GM12878 (cell line): ENCODE data around the gene SRSF5.

Source experiments
- CTCF ChIP-seq, 3 experiments: IDR thresholded peaks in 2 of 3; conservative IDR thresholded peaks in 1 of 3; 2 replicates each; pipeline ENCODE4 v1.5.1; 2011; ENCODE audit warnings: low read depth in 3 of 3, low read length in 3 of 3, mild to moderate bottlenecking in 3 of 3, control low read depth in 2 of 3, moderate library complexity in 2 of 3, inconsistent platforms in 1 of 3, mixed read lengths in 1 of 3; ENCODE audit not compliant: control insufficient read depth in 2 of 3, insufficient read depth in 1 of 3; ENCODE audit errors: extremely low read depth in 1 of 3
- DPF2 ChIP-seq: fragments of 450-650 bp; IDR thresholded peaks from 2 replicates; pipeline ENCODE4 v1.6.1; 2017; ENCODE audit warnings: mild to moderate bottlenecking
- EP300 ChIP-seq, 2 experiments: fragments of 150-350 bp in 1 of 2; IDR thresholded peaks; 2 replicates each; pipeline ENCODE4 v1.6.1; 2011 to 2012; ENCODE audit warnings: low read depth in 2 of 2, low read length in 2 of 2, borderline replicate concordance in 1 of 2, improper control_type of control experiment in 1 of 2, inconsistent platforms in 1 of 2; ENCODE audit not compliant: control insufficient read depth in 1 of 2
- HDGF ChIP-seq: fragments of 450-650 bp; IDR thresholded peaks from 2 replicates; pipeline ENCODE4 v1.6.1; 2016; ENCODE audit warnings: antibody characterized with exemption
- MAX ChIP-seq: IDR thresholded peaks from 2 replicates; pipeline ENCODE4 v1.6.1; 2012; ENCODE audit warnings: low read depth, low read length, improper control_type of control experiment
- NRF1 ChIP-seq: conservative IDR thresholded peaks from 2 replicates; pipeline ENCODE4 v1.6.1; 2011; ENCODE audit warnings: mild to moderate bottlenecking, low read depth, low read length, improper control_type of control experiment
- POLR2A ChIP-seq: IDR thresholded peaks from 2 replicates; pipeline ENCODE4 v1.6.1; 2011; ENCODE audit warnings: low read depth, mild to moderate bottlenecking, low read length
- POLR2AphosphoS2 ChIP-seq: IDR thresholded peaks from 2 replicates; pipeline ENCODE4 v1.6.1; 2011; ENCODE audit warnings: low read depth, mild to moderate bottlenecking, low read length, improper control_type of control experiment, moderate library complexity
- POLR2AphosphoS5 ChIP-seq: IDR thresholded peaks from 2 replicates; pipeline ENCODE4 v1.6.1; 2011; ENCODE audit warnings: mild to moderate bottlenecking, low read length, inconsistent platforms
- SIN3A ChIP-seq: IDR thresholded peaks from 2 replicates; pipeline ENCODE4 v1.6.1; 2012; ENCODE audit warnings: low read depth, low read length, improper control_type of control experiment
- SMC3 ChIP-seq: IDR thresholded peaks from 2 replicates; pipeline ENCODE4 v1.6.1; 2011; ENCODE audit warnings: low read length, improper control_type of control experiment, borderline replicate concordance
- SREBF2 ChIP-seq: IDR thresholded peaks from 2 replicates; pipeline ENCODE4 v1.6.1; 2012; ENCODE audit warnings: mild to moderate bottlenecking, low read length
- USF2 ChIP-seq: IDR thresholded peaks from 2 replicates; pipeline ENCODE4 v1.6.1; 2011; ENCODE audit warnings: low read depth, low read length, improper control_type of control experiment, borderline replicate concordance
- YY1 ChIP-seq: IDR thresholded peaks from 2 replicates; pipeline ENCODE4 v1.6.1; 2011; ENCODE audit warnings: low read depth, mild to moderate bottlenecking, low read length

GRCh38 chr14:69816216-69816615 is 49.3 kb downstream of the SRSF5 start:
- TF ChIP-seq CTCF (IDR thresholded peaks at IDR 0.05 in 2 of 3, conservative IDR thresholded peaks at IDR 0.05 in 1 of 3; ENCODE audit: control insufficient read depth in 2 of 3, extremely low read depth in 1 of 3, insufficient read depth in 1 of 3, low read depth in 3 of 3, low read length in 3 of 3), result no peak
- no peak for TF ChIP-seq DPF2
- TF ChIP-seq NRF1, result no peak
- TF ChIP-seq EP300 (IDR thresholded peaks at IDR 0.05; ENCODE audit: borderline replicate concordance in 1 of 2, control insufficient read depth in 1 of 2, low read depth in 2 of 2, low read length in 2 of 2), result no peak
- TF ChIP-seq POLR2A, result no peak
- TF ChIP-seq USF2, result no peak
- no peak for TF ChIP-seq YY1
- TF ChIP-seq SMC3, result no peak
- TF ChIP-seq MAX, result no peak
- TF ChIP-seq POLR2AphosphoS2, result no peak
- TF ChIP-seq POLR2AphosphoS5, result no peak
- TF ChIP-seq HDGF, result no peak
- no peak for TF ChIP-seq SREBF2
- TF ChIP-seq SIN3A, result no peak
